GM20000 (cell line): ENCODE results near the gene ARMC7.
A peak's percentile ranks its signal among the peaks of the same experiment; 100 is the strongest.

Experiments used
- DNase-seq: peaks from one replicate; pipeline ENCODE4 v3.0.0; 2012; ENCODE audit warnings: low spot score
- TF ChIP-seq, protein P1 (sequence below): IDR thresholded peaks from 2 replicates; pipeline ENCODE4 v1.5.1; 2012; ENCODE audit warnings: mild to moderate bottlenecking, control low read depth; ENCODE audit errors: extremely low read depth, missing control alignments

ARMC7 gene

DNA sequence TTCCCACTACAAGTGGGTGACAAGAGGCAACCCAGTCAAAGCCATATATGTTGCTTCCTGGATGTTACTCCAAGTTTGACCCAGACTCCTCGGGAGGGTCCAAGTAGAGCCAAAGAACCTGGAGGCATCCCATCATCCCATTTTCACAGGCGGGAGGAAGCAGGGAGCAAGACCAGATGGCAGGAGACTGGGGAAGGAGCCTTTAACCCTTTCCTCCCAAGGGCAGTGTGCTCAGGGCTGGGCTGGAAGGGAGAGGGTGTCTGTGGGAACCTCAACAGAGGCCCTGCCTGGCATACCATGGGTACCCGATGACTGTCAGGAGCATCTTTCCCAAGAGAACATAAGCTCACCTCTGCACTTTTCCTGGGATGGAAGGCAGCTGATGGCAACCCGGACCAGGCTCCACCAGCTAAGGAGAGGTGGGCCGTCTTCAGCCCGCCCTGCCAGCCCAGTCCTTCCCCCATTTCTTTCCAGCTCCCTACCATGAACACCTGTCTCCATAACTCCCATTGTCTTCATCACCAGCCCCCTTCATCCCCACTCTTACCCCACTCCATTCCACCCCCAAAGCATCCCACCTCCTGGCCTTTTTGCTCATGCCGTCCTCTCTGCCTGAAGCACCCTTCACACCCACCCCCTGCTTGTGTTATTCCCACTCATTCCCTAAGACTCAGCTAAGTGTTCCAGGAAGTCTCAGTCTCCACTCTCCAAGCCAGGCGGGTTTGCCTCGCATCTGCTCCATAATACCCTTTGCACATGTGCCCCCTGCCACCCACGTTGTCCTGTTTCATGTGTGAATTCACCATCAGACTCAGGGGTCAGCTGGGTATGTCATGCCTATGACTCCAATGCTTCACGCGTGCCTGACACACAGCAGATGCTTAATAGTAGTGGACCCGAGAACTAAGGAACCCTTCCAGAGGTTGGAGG lies 27.9 kb upstream of the ARMC7 start:
- TF ChIP-seq, protein P1, sequence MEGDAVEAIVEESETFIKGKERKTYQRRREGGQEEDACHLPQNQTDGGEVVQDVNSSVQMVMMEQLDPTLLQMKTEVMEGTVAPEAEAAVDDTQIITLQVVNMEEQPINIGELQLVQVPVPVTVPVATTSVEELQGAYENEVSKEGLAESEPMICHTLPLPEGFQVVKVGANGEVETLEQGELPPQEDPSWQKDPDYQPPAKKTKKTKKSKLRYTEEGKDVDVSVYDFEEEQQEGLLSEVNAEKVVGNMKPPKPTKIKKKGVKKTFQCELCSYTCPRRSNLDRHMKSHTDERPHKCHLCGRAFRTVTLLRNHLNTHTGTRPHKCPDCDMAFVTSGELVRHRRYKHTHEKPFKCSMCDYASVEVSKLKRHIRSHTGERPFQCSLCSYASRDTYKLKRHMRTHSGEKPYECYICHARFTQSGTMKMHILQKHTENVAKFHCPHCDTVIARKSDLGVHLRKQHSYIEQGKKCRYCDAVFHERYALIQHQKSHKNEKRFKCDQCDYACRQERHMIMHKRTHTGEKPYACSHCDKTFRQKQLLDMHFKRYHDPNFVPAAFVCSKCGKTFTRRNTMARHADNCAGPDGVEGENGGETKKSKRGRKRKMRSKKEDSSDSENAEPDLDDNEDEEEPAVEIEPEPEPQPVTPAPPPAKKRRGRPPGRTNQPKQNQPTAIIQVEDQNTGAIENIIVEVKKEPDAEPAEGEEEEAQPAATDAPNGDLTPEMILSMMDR = no peak
- no peak for DNase-seq

DNA sequence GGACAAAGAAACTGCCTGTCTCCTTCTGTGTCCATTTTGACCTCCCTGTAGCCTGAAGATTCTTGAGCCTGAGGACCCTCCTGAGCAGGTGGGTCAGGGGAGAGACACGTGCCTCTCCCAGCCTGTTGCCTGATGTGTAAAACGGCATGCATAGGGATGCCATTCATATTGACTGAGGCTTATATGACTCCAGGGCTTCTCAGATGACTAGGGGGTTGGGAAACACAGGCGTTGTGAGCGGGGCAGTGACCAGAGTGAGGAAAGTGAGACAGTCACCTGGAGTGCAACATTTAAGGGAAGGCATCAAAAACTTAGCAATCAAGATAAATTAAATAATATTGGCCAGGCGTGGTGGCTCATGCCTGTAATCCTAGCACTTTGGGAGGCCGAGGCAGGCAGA lies 27.1 kb upstream of the ARMC7 start:
- DNase-seq = no peak
- TF ChIP-seq, protein P1 = no peak

DNA sequence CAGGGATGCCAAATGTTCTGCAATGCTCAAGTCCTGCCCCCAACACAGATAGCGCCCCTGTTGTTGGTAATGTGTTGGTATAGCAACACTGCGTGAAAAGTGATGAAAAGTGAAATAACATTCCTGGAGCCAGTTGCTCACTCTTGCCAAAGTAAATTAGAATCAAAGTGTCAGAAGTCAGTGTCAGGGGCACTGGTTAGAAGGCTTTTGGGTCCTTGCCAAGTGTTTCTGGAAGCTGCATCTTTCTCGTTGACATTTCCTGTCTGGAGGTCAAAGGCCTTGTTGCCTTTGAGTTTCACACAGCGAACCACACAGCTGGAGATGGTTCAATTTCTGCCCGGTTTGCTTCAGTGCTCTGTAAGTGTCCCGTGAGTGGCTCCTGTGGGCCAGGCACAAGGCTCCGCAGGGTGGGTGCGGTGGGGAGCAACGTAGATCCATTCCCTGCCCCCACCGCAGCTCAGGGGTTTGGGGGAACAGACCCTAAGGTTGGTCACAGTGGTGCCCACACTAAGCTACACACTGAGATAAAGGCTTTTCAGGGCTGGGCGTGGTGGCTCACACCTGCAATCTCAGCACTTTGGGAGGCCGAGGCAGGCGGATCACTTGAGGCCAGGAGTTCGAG lies 25.6 kb upstream of the ARMC7 start:
- TF ChIP-seq, protein P1 = no peak
- DNase-seq = no peak

DNA sequence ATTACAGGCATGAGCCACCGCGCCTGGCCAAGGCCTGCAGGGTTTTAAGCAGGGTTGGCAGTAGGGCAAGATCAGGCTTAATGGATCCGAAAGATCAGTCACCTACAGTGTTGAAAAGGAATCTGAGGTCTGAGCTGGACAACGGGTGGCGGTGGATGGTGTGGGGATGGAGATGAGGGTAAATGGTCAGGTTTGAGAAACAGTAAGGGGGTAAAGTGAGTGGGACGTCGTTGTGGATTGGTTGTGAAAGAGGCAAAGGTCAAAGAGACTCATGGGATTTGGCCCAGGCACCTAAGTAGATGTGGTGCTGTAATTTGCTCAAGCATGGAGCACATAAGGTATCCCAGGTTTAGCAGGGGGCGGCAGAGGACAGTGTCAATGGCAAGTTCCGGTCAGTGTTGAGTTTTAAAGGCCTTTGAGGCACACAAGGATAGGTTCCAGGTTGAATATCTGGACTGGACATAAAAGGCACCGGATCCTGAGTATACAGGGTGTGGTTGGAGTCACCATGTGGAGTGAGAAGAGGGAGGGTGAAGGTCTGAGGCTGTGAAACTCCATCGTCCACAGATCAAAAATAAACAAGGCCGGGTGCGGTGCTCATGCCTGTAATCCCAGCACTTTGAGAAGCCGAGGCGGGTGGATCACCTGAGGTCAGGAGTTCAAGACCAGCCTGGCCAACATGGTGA lies 23.1 kb upstream of the ARMC7 start:
- TF ChIP-seq, protein P1 = no peak
- no peak for DNase-seq

DNA sequence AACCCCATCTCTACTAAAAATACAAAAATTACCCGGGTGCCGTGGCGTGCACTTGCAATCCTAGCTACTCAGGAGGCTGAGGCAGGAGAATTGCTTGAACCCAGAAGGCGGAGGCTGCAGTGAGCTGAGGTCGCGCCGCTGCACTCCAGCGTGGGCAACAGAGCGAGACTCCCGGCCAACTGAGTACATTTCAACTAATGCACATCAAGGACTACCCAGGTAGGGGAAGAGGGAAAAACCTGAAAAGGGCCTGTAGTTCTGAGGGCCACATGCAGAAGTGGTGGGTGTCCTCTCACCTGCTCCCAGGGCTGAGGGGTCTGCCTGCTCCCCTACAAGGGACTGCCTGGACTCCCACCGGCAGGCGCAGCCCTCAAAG lies 22.6 kb upstream of the ARMC7 start:
- no peak for DNase-seq
- TF ChIP-seq, protein P1 = no peak

DNA sequence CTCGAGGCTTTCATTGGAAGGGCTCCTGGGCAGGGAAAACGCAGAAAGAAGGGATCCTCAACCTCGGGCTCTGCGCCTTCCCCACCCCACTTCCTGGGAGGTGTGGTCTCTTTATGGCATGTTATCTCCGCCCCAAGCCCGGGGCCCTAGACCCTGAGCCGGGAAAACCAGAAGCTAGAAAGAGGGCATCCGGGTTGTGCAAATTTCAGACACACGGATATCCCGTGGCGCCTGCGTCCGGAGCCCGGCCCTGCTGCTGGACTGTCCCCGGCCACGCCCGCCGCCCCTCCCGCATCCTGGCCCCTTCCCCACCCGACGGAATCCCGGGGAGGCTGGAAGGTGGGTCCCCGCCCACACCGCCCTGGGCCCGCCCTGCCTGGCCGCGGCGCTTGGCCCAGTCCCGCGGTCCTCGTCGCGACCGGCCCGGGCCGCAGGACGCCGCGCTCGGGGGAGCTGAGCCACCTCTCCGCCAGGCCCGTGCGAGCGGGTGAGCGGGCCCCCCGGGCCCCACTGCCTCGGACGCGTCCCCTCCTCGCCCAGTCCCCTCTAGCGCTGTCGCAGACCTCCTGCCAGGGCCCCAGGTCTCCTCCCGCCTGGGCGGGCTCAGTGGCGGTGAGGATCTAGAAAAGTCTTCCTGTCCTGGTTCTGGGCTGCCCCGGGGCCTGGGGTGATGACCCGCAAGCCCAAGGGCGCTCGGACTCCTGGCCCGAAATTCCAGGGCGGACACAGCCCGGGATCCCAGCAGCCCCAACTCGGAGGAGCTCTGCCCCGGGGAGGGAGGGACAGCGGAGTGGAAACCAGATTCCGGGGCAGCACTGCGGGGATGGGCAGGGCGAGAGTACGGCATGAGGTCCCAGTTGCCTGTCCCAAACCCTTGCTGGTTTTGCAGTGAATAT lies 22.0 kb upstream of the ARMC7 start, which contains the start of gene SLC16A5:
TSS of gene SLC16A5 (plus strand) at position 397 of the 896 bp plus-strand sequence. CDS start 5,683 bp downstream, outside the sequence.
- TF ChIP-seq, protein P1 = no peak
- peak; percentile 80 for DNase-seq
